HCT116 (cell line): ENCODE results near the gene RXFP2. TPM values are rescaled to one million over a fixed set of nuclear protein-coding genes. Genes with fewer than 3 reads are reported as not detected.

ENCODE experiments used
- ATAC-seq: fragments of 200-7000 bp; cut with Tn5 transposase; 2 replicates; pipeline ENCODE4 v1.9.1; 2020; ENCODE audit warnings: mild to moderate bottlenecking, moderate library complexity
- BruUV-seq: library from RNA; stranded (reverse); fragments of 400-500 nt; replicated peaks from 2 replicates; lab custom pipeline; 2021; lab: Mats Ljungman, UMichigan
- CTCF ChIA-PET: fragments of 300-600 bp; sonication (Branson Sonifier 250); formaldehyde crosslinking; loops from one replicate; lab custom pipeline; 2021; ENCODE audit warnings: antibody characterized with exemption; lab: Charles Lee
- POLR2A ChIA-PET: fragments of 300-600, 350-600 bp; sonication (Branson Sonifier 250); formaldehyde crosslinking; loops from one replicate; lab custom pipeline; 2021; ENCODE audit warnings: antibody characterized with exemption; lab: Charles Lee
- RAD21 ChIA-PET, 2 experiments: fragments of 300-600 bp; sonication (Branson Sonifier 250); formaldehyde crosslinking; loops; one replicate each; lab custom pipeline; 2023; ENCODE audit warnings: low total read pairs in 2 of 2; ENCODE audit not compliant: uncharacterized antibody in 2 of 2, unreplicated experiment in 2 of 2, low non-redundant PET in 1 of 2; lab: Charles Lee
- DNase-seq: peaks from one replicate; pipeline ENCODE4 v3.0.0-alpha.2; 2010; ENCODE audit warnings: low read depth, low spot score
- H2AFZ ChIP-seq: fragments of 200-600 bp; shearing (Covaris generic), sonication (generic); 2 replicates; pipeline ENCODE4 v1.6.1; 2017; ENCODE audit warnings: low read depth, mixed run types, mixed read lengths, antibody characterized with exemption, low read length; ENCODE audit not compliant: poor library complexity, severe bottlenecking
- H3K27ac ChIP-seq: 2 replicates; pipeline ENCODE4 v1.5.1; 2012; ENCODE audit warnings: low read depth, low read length
- H3K27me3 ChIP-seq: fragments of 200-600 bp; sonication (generic); 2 replicates; pipeline ENCODE4 v1.6.1; 2016; ENCODE audit warnings: mixed run types, low read length, mixed read lengths; ENCODE audit not compliant: insufficient read depth
- H3K36me3 ChIP-seq, 2 experiments: fragments of 200-500 bp in 1 of 2; fragments of 200-600 bp in 1 of 2; sonication (Bioruptor generic) in 1 of 2; sonication (generic) in 1 of 2; 2 replicates each; pipeline versions ENCODE4 v1.5.1 to v1.6.1; 2014 to 2016; ENCODE audit warnings: low read length in 2 of 2, inconsistent platforms in 1 of 2, mixed read lengths in 1 of 2, mixed run types in 1 of 2; ENCODE audit not compliant: insufficient read depth in 2 of 2, control insufficient read depth in 1 of 2
- H3K4me1 ChIP-seq, 2 experiments: fragments of 200-600 bp in 1 of 2; sonication (generic) in 1 of 2; 2 replicates each; pipeline versions ENCODE4 v1.5.1 to v1.6.1; 2012 to 2017; ENCODE audit warnings: low read length in 2 of 2, inconsistent platforms in 1 of 2, mild to moderate bottlenecking in 1 of 2, mixed read lengths in 1 of 2, mixed run types in 1 of 2, moderate library complexity in 1 of 2; ENCODE audit not compliant: insufficient read depth in 2 of 2, control insufficient read depth in 1 of 2
- H3K4me2 ChIP-seq: fragments of 200-600 bp; sonication (generic); 2 replicates; pipeline ENCODE4 v1.6.1; 2017; ENCODE audit warnings: mixed run types, low read length, mixed read lengths
- H3K4me3 ChIP-seq, 2 experiments: fragments of 200-600 bp in 1 of 2; sonication (generic) in 1 of 2; replicated peaks in 1 of 2; 2 replicates each; pipeline ENCODE4 v1.5.1; 2011 to 2016; ENCODE audit warnings: low read length in 2 of 2, control low read depth in 1 of 2, low read depth in 1 of 2, mild to moderate bottlenecking in 1 of 2, mixed read lengths in 1 of 2, mixed run types in 1 of 2
- H3K79me2 ChIP-seq: fragments of 200-600 bp; sonication (generic); 2 replicates; pipeline ENCODE4 v1.6.1; 2017; ENCODE audit warnings: mild to moderate bottlenecking, mixed run types, low read length, moderate library complexity, mixed read lengths; ENCODE audit not compliant: insufficient read depth
- H3K9ac ChIP-seq: fragments of 200-600 bp; sonication (generic); 2 replicates; pipeline ENCODE4 v1.6.1; 2016; ENCODE audit warnings: low read length, mixed read lengths
- H3K9me2 ChIP-seq: fragments of 200-600 bp; sonication (generic), shearing (Covaris generic); 2 replicates; pipeline ENCODE4 v1.6.1; 2017; ENCODE audit warnings: mixed run types, mild to moderate bottlenecking, moderate library complexity; ENCODE audit not compliant: insufficient read depth
- H3K9me3 ChIP-seq, 2 experiments: fragments of 200-500 bp in 1 of 2; fragments of 200-600 bp in 1 of 2; sonication (Bioruptor generic) in 1 of 2; sonication (generic) in 1 of 2; 2 replicates each; pipeline ENCODE4 v1.6.1; 2014 to 2017; ENCODE audit warnings: low read length in 2 of 2, mixed read lengths in 2 of 2, inconsistent platforms in 1 of 2, low read depth in 1 of 2, mild to moderate bottlenecking in 1 of 2, mixed run types in 1 of 2, moderate library complexity in 1 of 2; ENCODE audit not compliant: control insufficient read depth in 1 of 2, insufficient read depth in 1 of 2
- H4K20me1 ChIP-seq: fragments of 200-600 bp; sonication (generic), shearing (Covaris generic); 2 replicates; pipeline ENCODE4 v1.6.1; 2017; ENCODE audit warnings: mixed run types, mild to moderate bottlenecking, moderate library complexity; ENCODE audit not compliant: insufficient read depth
- CBX3 ChIP-seq: IDR thresholded peaks from 2 replicates; pipeline ENCODE4 v1.6.1; 2012; ENCODE audit warnings: low read depth
- CTCF ChIP-seq, 3 experiments: fragments of 200-600 bp in 1 of 3; sonication (generic) in 1 of 3; IDR thresholded peaks in 2 of 3; conservative IDR thresholded peaks in 1 of 3; 2 replicates each; pipeline ENCODE4 v1.5.1; 2012 to 2017; ENCODE audit warnings: low read depth in 2 of 3, low read length in 2 of 3, antibody characterized with exemption in 1 of 3, borderline replicate concordance in 1 of 3, control low read depth in 1 of 3, mild to moderate bottlenecking in 1 of 3, mixed read lengths in 1 of 3, mixed run types in 1 of 3, moderate library complexity in 1 of 3; ENCODE audit not compliant: insufficient read depth in 1 of 3
- EGR1 ChIP-seq: IDR thresholded peaks from 2 replicates; pipeline ENCODE4 v1.6.1; 2012; ENCODE audit warnings: low read depth
- EZH2phosphoT487 ChIP-seq: fragments of 200-600 bp; IDR thresholded peaks from 2 replicates; pipeline ENCODE4 v1.6.1; 2018; ENCODE audit warnings: antibody characterized with exemption, borderline replicate concordance
- REST ChIP-seq: IDR thresholded peaks from 2 replicates; pipeline ENCODE4 v1.6.1; 2012; ENCODE audit warnings: low read depth
- SP1 ChIP-seq: IDR thresholded peaks from 2 replicates; pipeline ENCODE4 v1.6.1; 2012; ENCODE audit warnings: low read depth
- intact Hi-C: fragments of 100-400 bp; cut with micrococcal nuclease; formaldehyde crosslinking; loops from 2 replicates; pipeline ENCODE4 v1.10.0; 2022
- total RNA-seq: library from RNA; stranded (reverse); gene quantifications from one replicate; pipeline ENCODE4 v1.2.1, GENCODE V29; 2021; ENCODE audit not compliant: unreplicated experiment

The RXFP2 gene
- total RNA-seq, 1 experiment from 2014 or later: not detected

GRCh38 chr13:31725841-31726240 lies 13.5 kb upstream of the RXFP2 start:
- POLR2A ChIA-PET: no interaction called here
- Histone ChIP-seq H3K9me3 (no peaks in the 10 kb centered on the region), H3K9me2 (no peaks in the 10 kb centered on the region), H3K4me3 (no peak overlapping the region), H3K27ac (no peak overlapping the region), H3K4me2 (no peak overlapping the region), H4K20me1 (no peaks in the 10 kb centered on the region), H3K36me3 (no peaks in the 10 kb centered on the region), H2AFZ (no peak overlapping the region), H3K9ac (no peak overlapping the region), H3K4me1 (no peaks in the 10 kb centered on the region), H3K79me2 (no peaks in the 10 kb centered on the region), H3K27me3 (peaks cover 37% of the 10 kb centered on the region)
- no TSS peak for BruUV-seq
- CTCF ChIA-PET: no interaction called here
- TF ChIP-seq CTCF (IDR thresholded peaks at IDR 0.05 in 2 of 3, conservative IDR thresholded peaks at IDR 0.05 in 1 of 3; ENCODE audit: borderline replicate concordance in 1 of 3, insufficient read depth in 1 of 3, low read depth in 2 of 3, low read length in 2 of 3) (no peak), CBX3 (no peak), EZH2phosphoT487 (no peak), EGR1 (no peak), SP1 (no peak), REST (no peak)
- RAD21 ChIA-PET: no interaction called here
- DNase-seq: no peak
- intact Hi-C loops: no loop called here
- ATAC-seq: no peak
